HepG2 (cell line): ENCODE measurements around the gene TMEM116. TPM values are rescaled to one million over a fixed set of nuclear protein-coding genes. Genes with fewer than 3 reads are reported as not detected.

Source experiments
- CREB1 ChIP-seq, 2 experiments: fragments of 450-650 bp in 1 of 2; IDR thresholded peaks; 2 replicates each; pipeline ENCODE4 v1.6.1; 2016 to 2017; ENCODE audit warnings: control low read depth in 1 of 2, mild to moderate bottlenecking in 1 of 2, missing compliant biosample characterization in 1 of 2, missing genetic modification characterization in 1 of 2
- DPF2 ChIP-seq: sonication (generic); formaldehyde crosslinking; IDR thresholded peaks from 2 replicates; pipeline ENCODE4 v1.4.0; 2020; ENCODE audit warnings: mild to moderate bottlenecking, low read depth, missing genetic modification reagents, borderline replicate concordance
- MEIS2 ChIP-seq: sonication (generic); formaldehyde crosslinking; IDR thresholded peaks from 2 replicates; pipeline ENCODE4 v1.9.0; 2021; ENCODE audit warnings: mild to moderate bottlenecking, missing genetic modification reagents
- NFKB2 ChIP-seq: sonication (generic); formaldehyde crosslinking; IDR thresholded peaks from 2 replicates; pipeline ENCODE4 v1.4.0; 2020; ENCODE audit warnings: missing genetic modification reagents, borderline replicate concordance
- PHF21A ChIP-seq: sonication (generic); formaldehyde crosslinking; IDR thresholded peaks from 2 replicates; pipeline ENCODE4 v1.5.0; 2020; ENCODE audit warnings: mild to moderate bottlenecking, missing genetic modification reagents
- PLRG1 ChIP-seq: fragments of 450-650 bp; conservative IDR thresholded peaks from 2 replicates; pipeline ENCODE4 v1.6.1; 2016
- REPIN1 ChIP-seq: sonication (generic); formaldehyde crosslinking; IDR thresholded peaks from 2 replicates; pipeline ENCODE4 v1.8.0; 2022; ENCODE audit warnings: missing genetic modification reagents, low read depth, mild to moderate bottlenecking, borderline replicate concordance
- SRY ChIP-seq: sonication (generic); formaldehyde crosslinking; IDR thresholded peaks from 2 replicates; pipeline ENCODE4 v1.8.0; 2022; ENCODE audit warnings: mild to moderate bottlenecking, missing genetic modification reagents
- TOE1 ChIP-seq: sonication (generic); formaldehyde crosslinking; IDR thresholded peaks from 2 replicates; pipeline ENCODE4 v1.4.0; 2020; ENCODE audit warnings: mild to moderate bottlenecking, missing genetic modification reagents
- WIZ ChIP-seq: sonication (generic); formaldehyde crosslinking; IDR thresholded peaks from 2 replicates; pipeline ENCODE4 v1.5.1; 2020; ENCODE audit warnings: mild to moderate bottlenecking, missing genetic modification reagents
- XBP1 ChIP-seq: sonication (generic); formaldehyde crosslinking; IDR thresholded peaks from 2 replicates; pipeline ENCODE4 v1.5.0; 2020; ENCODE audit warnings: missing genetic modification reagents
- ZBTB21 ChIP-seq: sonication (generic); formaldehyde crosslinking; IDR thresholded peaks from 2 replicates; pipeline ENCODE4 v1.4.0; 2020; ENCODE audit warnings: missing genetic modification reagents
- ZBTB7B ChIP-seq: sonication (generic); formaldehyde crosslinking; IDR thresholded peaks from 2 replicates; pipeline ENCODE4 v1.4.0; 2020; ENCODE audit warnings: missing genetic modification reagents
- ZBTB8A ChIP-seq: sonication (generic); formaldehyde crosslinking; IDR thresholded peaks from 2 replicates; pipeline ENCODE4 v1.4.0; 2020; ENCODE audit warnings: mild to moderate bottlenecking, low read depth, missing genetic modification reagents, borderline replicate concordance
- ZNF160 ChIP-seq: sonication (generic); formaldehyde crosslinking; IDR thresholded peaks from 2 replicates; pipeline ENCODE4 v1.8.0; 2022; ENCODE audit warnings: mild to moderate bottlenecking, inconsistent platforms, missing genetic modification reagents
- ZNF264 ChIP-seq: sonication (generic); formaldehyde crosslinking; IDR thresholded peaks from 2 replicates; pipeline ENCODE4 v1.4.0; 2020; ENCODE audit warnings: missing genetic modification reagents
- ZNF317 ChIP-seq: sonication (generic); formaldehyde crosslinking; IDR thresholded peaks from 2 replicates; pipeline ENCODE4 v1.5.0; 2020; ENCODE audit warnings: mild to moderate bottlenecking, missing genetic modification reagents
- ZNF432 ChIP-seq: sonication (generic); formaldehyde crosslinking; IDR thresholded peaks from 2 replicates; pipeline ENCODE4 v1.5.0; 2020; ENCODE audit warnings: missing genetic modification reagents, mild to moderate bottlenecking, borderline replicate concordance
- ZNF644 ChIP-seq: IDR thresholded peaks from 2 replicates; pipeline ENCODE4 v1.6.1; 2016; ENCODE audit warnings: low read depth
- ZNF709 ChIP-seq: sonication (generic); formaldehyde crosslinking; IDR thresholded peaks from 2 replicates; pipeline ENCODE4 v1.5.0; 2020; ENCODE audit warnings: mild to moderate bottlenecking, missing genetic modification reagents
- polyA plus RNA-seq, 8 experiments: library from polyadenylated mRNA; depleted of rRNA in 3 of 8; stranded (reverse) in 7 of 8; unstranded in 1 of 8; fragments of >200 nt; fragmentation: Illumina TruSeq in 4 of 8; extraction: Trizol in 4 of 8; gene quantifications; 2 replicates each; pipeline versions ENCODE4 v1.2.1 to v1.2.3, GENCODE V29; 2011 to 2016; ENCODE audit warnings: low read depth in 4 of 8, missing spikeins in 1 of 8, mixed read lengths in 1 of 8; ENCODE audit not compliant: insufficient read depth in 1 of 8
- total RNA-seq, 5 experiments: library from RNA; depleted of rRNA; stranded (reverse); fragments of >200 nt; fragmentation: Illumina TruSeq; extraction: Trizol; gene quantifications; 2 replicates each; pipeline ENCODE4 v1.2.3, GENCODE V29; 2016; ENCODE audit warnings: low read depth in 1 of 5
- TF ChIP-seq, protein P1 (sequence below): sonication (generic); formaldehyde crosslinking; IDR thresholded peaks from 2 replicates; pipeline ENCODE4 v1.8.1; 2023; ENCODE audit warnings: mild to moderate bottlenecking, missing genetic modification reagents, borderline replicate concordance
- TF ChIP-seq, protein P2 (sequence below): sonication (generic); formaldehyde crosslinking; IDR thresholded peaks from 2 replicates; pipeline ENCODE4 v1.5.1; 2020; ENCODE audit warnings: missing genetic modification reagents, mild to moderate bottlenecking, borderline replicate concordance
- TF ChIP-seq, protein P3 (sequence below): sonication (generic); formaldehyde crosslinking; IDR thresholded peaks from 2 replicates; pipeline ENCODE4 v1.4.0; 2020; ENCODE audit warnings: mild to moderate bottlenecking, low read depth, missing genetic modification reagents
- TF ChIP-seq, protein P4 (sequence below): sonication (generic); formaldehyde crosslinking; IDR thresholded peaks from 2 replicates; pipeline ENCODE4 v1.9.0; 2021; ENCODE audit warnings: missing genetic modification reagents, borderline replicate concordance
- TF ChIP-seq, protein P5 (sequence below): IDR thresholded peaks from 2 replicates; pipeline ENCODE4 v1.6.1; 2016; ENCODE audit warnings: missing compliant biosample characterization, missing genetic modification reagents, borderline replicate concordance

The TMEM116 gene
- total and polyA plus RNA-seq, 2 of the 13 experiments (the other 11 are each of a cell fraction or from before 2014, with no cell fraction given), result 14.0 to 17.8 TPM

DNA sequence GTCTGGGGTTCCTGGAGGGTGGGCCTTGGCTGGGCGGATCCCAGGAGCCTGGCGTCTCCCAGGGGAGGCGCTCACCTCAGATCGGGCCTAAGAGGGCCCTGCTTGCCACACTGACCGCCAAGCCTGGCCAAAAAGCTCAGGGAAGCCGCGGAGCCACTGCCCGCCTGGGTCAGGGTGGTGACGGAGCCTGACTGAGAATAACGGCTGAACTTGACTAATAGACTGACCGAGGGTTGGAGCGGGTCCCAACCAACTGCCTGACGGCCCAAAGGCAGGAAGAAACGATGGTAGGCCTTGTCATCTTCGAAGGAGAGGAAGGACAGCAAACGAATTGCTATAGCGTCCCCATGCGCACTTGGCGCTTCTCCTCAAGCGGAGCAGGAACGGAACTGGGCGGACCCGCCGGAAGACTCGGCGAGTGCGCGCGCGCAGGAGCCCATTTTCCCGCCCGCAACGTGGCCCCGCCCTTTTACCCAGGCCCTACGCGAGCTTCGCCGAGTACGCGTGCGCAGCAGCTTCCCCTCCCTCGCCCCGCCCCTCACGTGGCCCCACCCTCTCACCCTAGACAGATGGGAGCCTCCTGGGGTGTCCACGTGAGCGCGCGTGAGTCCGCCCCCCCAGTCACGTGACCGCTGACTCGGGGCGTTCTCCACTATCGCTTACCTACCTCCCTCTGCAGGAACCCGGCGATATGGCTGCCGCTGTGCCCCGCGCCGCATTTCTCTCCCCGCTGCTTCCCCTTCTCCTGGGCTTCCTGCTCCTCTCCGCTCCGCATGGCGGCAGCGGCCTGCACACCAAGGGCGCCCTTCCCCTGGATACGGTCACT lies at the start of gene TMEM116, which contains the start of gene ERP29 (continued):
- TF ChIP-seq CREB1 (IDR thresholded peaks at IDR 0.05) (peak; percentile 74), CREB1 (CRISPR knock-in tag; IDR thresholded peaks at IDR 0.05) (no peak), XBP1 (peak; percentile 31; the same call in 1 of the 2 replicates), TOE1 (peak; percentile 5; the same call in 1 of the 2 replicates), SRY (peak; percentile 68; the same call in 1 of the 2 replicates), ZNF317 (peak; percentile 70; the same call in 1 of the 2 replicates), REPIN1 (CRISPR knock-in tag) (peak; percentile 94), ZNF160 (CRISPR knock-in tag) (no peak; the same call in 1 of the 2 replicates), ZBTB8A (CRISPR knock-in tag) (peak; percentile 56; the same call in 1 of the 2 replicates), NFKB2 (peak; percentile 75), MEIS2 (CRISPR knock-in tag) (peak; percentile 71), ZNF644 (CRISPR knock-in tag) (no peak), ZBTB7B (CRISPR knock-in tag) (no peak), ZNF709 (peak; percentile 78; the same call in 1 of the 2 replicates), ZNF264 (CRISPR knock-in tag) (peak; percentile 40; the same call in 1 of the 2 replicates), DPF2 (no peak), ZBTB21 (CRISPR knock-in tag) (no peak), ZNF432 (CRISPR knock-in tag) (no peak; the same call in 1 of the 2 replicates), PLRG1 (no peak), WIZ (CRISPR knock-in tag) (peak; percentile 71), PHF21A (CRISPR knock-in tag) (no peak; the same call in 1 of the 2 replicates)
- TF ChIP-seq, protein P1, sequence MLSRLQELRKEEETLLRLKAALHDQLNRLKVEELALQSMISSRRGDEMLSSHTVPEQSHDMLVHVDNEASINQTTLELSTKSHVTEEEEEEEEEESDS (CRISPR knock-in tag), result 0 out of 2 replicates have a peak, but pooled peaks have one; percentile 40
- TF ChIP-seq, protein P2, sequence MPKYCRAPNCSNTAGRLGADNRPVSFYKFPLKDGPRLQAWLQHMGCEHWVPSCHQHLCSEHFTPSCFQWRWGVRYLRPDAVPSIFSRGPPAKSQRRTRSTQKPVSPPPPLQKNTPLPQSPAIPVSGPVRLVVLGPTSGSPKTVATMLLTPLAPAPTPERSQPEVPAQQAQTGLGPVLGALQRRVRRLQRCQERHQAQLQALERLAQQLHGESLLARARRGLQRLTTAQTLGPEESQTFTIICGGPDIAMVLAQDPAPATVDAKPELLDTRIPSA (CRISPR knock-in tag), result no peak; the same call in 1 of the 2 replicates
- TF ChIP-seq, protein P3, sequence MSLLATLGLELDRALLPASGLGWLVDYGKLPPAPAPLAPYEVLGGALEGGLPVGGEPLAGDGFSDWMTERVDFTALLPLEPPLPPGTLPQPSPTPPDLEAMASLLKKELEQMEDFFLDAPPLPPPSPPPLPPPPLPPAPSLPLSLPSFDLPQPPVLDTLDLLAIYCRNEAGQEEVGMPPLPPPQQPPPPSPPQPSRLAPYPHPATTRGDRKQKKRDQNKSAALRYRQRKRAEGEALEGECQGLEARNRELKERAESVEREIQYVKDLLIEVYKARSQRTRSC (CRISPR knock-in tag), result no peak
- TF ChIP-seq, protein P4, sequence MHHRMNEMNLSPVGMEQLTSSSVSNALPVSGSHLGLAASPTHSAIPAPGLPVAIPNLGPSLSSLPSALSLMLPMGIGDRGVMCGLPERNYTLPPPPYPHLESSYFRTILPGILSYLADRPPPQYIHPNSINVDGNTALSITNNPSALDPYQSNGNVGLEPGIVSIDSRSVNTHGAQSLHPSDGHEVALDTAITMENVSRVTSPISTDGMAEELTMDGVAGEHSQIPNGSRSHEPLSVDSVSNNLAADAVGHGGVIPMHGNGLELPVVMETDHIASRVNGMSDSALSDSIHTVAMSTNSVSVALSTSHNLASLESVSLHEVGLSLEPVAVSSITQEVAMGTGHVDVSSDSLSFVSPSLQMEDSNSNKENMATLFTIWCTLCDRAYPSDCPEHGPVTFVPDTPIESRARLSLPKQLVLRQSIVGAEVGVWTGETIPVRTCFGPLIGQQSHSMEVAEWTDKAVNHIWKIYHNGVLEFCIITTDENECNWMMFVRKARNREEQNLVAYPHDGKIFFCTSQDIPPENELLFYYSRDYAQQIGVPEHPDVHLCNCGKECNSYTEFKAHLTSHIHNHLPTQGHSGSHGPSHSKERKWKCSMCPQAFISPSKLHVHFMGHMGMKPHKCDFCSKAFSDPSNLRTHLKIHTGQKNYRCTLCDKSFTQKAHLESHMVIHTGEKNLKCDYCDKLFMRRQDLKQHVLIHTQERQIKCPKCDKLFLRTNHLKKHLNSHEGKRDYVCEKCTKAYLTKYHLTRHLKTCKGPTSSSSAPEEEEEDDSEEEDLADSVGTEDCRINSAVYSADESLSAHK (CRISPR knock-in tag), result 0 out of 2 replicates have a peak, but pooled peaks have one; percentile 60
- TF ChIP-seq, protein P5, sequence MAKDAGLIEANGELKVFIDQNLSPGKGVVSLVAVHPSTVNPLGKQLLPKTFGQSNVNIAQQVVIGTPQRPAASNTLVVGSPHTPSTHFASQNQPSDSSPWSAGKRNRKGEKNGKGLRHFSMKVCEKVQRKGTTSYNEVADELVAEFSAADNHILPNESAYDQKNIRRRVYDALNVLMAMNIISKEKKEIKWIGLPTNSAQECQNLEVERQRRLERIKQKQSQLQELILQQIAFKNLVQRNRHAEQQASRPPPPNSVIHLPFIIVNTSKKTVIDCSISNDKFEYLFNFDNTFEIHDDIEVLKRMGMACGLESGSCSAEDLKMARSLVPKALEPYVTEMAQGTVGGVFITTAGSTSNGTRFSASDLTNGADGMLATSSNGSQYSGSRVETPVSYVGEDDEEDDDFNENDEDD (CRISPR knock-in tag), result peak; percentile 99
